ENCODE data around the gene COX7A2. TPM values are rescaled to one million over a fixed set of nuclear protein-coding genes. Genes with fewer than 3 reads are reported as not detected.

COX7A2 gene
- total RNA-seq, 3 donors from 2014 or later (not counting 1 experiment from before 2014, with no cell fraction given): 161 to 215 (median 166) TPM

DNA sequence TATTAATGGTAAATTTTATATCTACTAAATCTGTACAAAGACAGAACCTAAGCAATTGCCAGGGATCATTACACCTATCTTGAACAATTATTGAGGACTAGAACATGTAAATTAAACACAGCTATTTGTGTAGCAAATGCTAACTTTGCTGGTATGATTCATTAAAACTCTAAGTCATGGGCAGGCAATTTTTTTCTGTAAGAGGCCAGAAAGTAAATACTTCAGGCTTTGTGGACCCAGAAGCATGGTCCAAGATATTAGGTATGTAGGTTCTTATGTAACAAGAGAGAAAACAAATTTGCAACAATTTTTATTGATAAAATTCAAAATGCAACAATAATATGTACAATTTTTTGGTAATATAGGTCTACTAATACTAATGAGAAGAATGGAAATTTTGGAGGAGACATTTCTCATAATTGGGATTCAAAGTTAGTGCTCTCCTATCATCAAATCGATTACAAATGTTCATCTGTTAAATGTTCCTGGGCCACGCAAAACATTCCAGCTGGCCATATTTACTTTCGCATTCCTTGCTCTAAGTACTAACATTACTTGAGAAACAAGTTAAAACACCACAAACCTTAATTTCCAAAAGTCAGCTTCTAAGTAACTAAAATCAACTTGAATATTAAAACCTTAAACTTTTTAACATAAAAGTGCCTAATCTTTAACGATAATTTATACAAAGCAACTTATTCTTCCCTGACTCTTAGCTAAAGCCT, 36.7 kb upstream of the COX7A2 start:
- Mint-ChIP-seq H3K27ac (peak overlapping the region in 1 of 2 donors; percentile 46), H3K4me1 (peaks cover 45% of the 10 kb centered on the region in 2 donors), H3K36me3 (no peaks in the 10 kb centered on the region), H3K27me3 (ENCODE audit: low read depth in 2 of 2) (no peaks in the 10 kb centered on the region), H3K4me3 (no peak overlapping the region), H3K9me3 (no peaks in the 10 kb centered on the region)
- DNase-seq (no peak), ATAC-seq (no peak)
- H3K27ac ChIP-seq (ENCODE audit: low read length): no peak overlapping the region
- no peaks in the 10 kb centered on the region for H3K9me3 ChIP-seq (ENCODE audit: control insufficient read depth, insufficient read depth, low read length)
- intact Hi-C loops (cut with micrococcal nuclease): no loop called here
- peaks cover 3% of the 10 kb centered on the region for H3K4me1 ChIP-seq (ENCODE audit: control insufficient read depth, insufficient read depth, low read length)
- no peak overlapping the region for H3K4me3 ChIP-seq (ENCODE audit: low read length)
- TF ChIP-seq CTCF (IDR thresholded peaks at IDR 0.05): no peak
- 97% methylated on average over 3 of the region's 4 CpGs for WGBS (ENCODE audit: insufficient coverage)
- no peaks in the 10 kb centered on the region for H3K27me3 ChIP-seq (ENCODE audit: control insufficient read depth, insufficient read depth, low read length)
- no peaks in the 10 kb centered on the region for H3K36me3 ChIP-seq (ENCODE audit: control insufficient read depth, insufficient read depth, low read length)

GRCh38 chr6:75279418-75279817, 35.8 kb upstream of the COX7A2 start:
- no peak overlapping the region for H3K27ac ChIP-seq (ENCODE audit: low read length)
- WGBS (ENCODE audit: insufficient coverage): 79% methylated on average over 1 of the region's 2 CpGs
- no peak for ATAC-seq

GRCh38 chr6:75278474-75279077, 35.0 kb upstream of the COX7A2 start:
- Histone ChIP-seq H3K36me3 (ENCODE audit: control insufficient read depth, insufficient read depth, low read length) (no peaks in the 10 kb centered on the region), H3K9me3 (ENCODE audit: control insufficient read depth, insufficient read depth, low read length) (no peaks in the 10 kb centered on the region), H3K4me3 (ENCODE audit: low read length) (no peak overlapping the region), H3K27me3 (ENCODE audit: control insufficient read depth, insufficient read depth, low read length) (no peaks in the 10 kb centered on the region), H3K27ac (ENCODE audit: low read length) (no peak overlapping the region), H3K4me1 (ENCODE audit: control insufficient read depth, insufficient read depth, low read length) (peaks cover 3% of the 10 kb centered on the region)
- Mint-ChIP-seq H3K27me3 (ENCODE audit: low read depth in 2 of 2) (no peaks in the 10 kb centered on the region), H3K36me3 (no peaks in the 10 kb centered on the region), H3K27ac (peak overlapping the region in 1 of 2 donors; percentile 4), H3K4me3 (no peak overlapping the region), H3K9me3 (no peaks in the 10 kb centered on the region), H3K4me1 (peaks cover 60% of the 10 kb centered on the region in 2 donors)
- intact Hi-C loops (cut with micrococcal nuclease): no loop called here
- 58% methylated on average over 4 of the region's 4 CpGs for WGBS (ENCODE audit: insufficient coverage)
- ATAC-seq: no peak
- TF ChIP-seq CTCF (IDR thresholded peaks at IDR 0.05): no peak
- DNase-seq: no peak

More at GRCh38 chr6:75279418-75279817, 35.8 kb upstream of the COX7A2 start:
- no peak for TF ChIP-seq CTCF (IDR thresholded peaks at IDR 0.05)
- Mint-ChIP-seq H3K9me3 (no peaks in the 10 kb centered on the region), H3K27me3 (ENCODE audit: low read depth in 2 of 2) (no peaks in the 10 kb centered on the region), H3K36me3 (no peaks in the 10 kb centered on the region), H3K27ac (no peak overlapping the region), H3K4me3 (no peak overlapping the region), H3K4me1 (peaks cover 51% of the 10 kb centered on the region in 2 donors)
- Histone ChIP-seq H3K36me3 (ENCODE audit: control insufficient read depth, insufficient read depth, low read length) (no peaks in the 10 kb centered on the region), H3K27me3 (ENCODE audit: control insufficient read depth, insufficient read depth, low read length) (no peaks in the 10 kb centered on the region), H3K4me1 (ENCODE audit: control insufficient read depth, insufficient read depth, low read length) (peaks cover 3% of the 10 kb centered on the region), H3K4me3 (ENCODE audit: low read length) (no peak overlapping the region), H3K9me3 (ENCODE audit: control insufficient read depth, insufficient read depth, low read length) (no peaks in the 10 kb centered on the region)
- no peak for DNase-seq
- intact Hi-C loops (cut with micrococcal nuclease): no loop called here

Measured in natural killer cell (primary cell).